Breast epithelium (tissue), 3 donors: ENCODE data around the gene CEACAM16.

Experiments used
- CTCF ChIP-seq, 3 donors: fragments of 450-650 bp; IDR thresholded peaks; one replicate each; pipeline ENCODE4 v1.5.1; 2016 to 2017; ENCODE audit warnings: antibody characterized with exemption in 3 of 3, mild to moderate bottlenecking in 3 of 3, moderate library complexity in 3 of 3
- POLR2A ChIP-seq: fragments of 450-650 bp; IDR thresholded peaks from one replicate; pipeline ENCODE4 v1.6.1; 2016; ENCODE audit warnings: antibody characterized with exemption, mild to moderate bottlenecking, moderate library complexity

- no peak for TF ChIP-seq CTCF (IDR thresholded peaks at IDR 0.05)
- no peak for TF ChIP-seq POLR2A
Measured at GRCh38 chr19:44732235-44733014, 33.5 kb downstream of the CEACAM16 start.
